K562 (cell line): ENCODE results near the gene ATG7. TPM values are rescaled to one million over a fixed set of nuclear protein-coding genes. Genes with fewer than 3 reads are reported as not detected.

ENCODE experiments used
- ATAC-seq: fragments of 200-7000 bp; cut with Tn5 transposase; 3 replicates; pipeline ENCODE4 v1.9.1; 2020; ENCODE audit warnings: moderate library complexity
- BruUV-seq: library from RNA; stranded (reverse); fragments of 400-500 nt; replicated peaks from 2 replicates; lab custom pipeline; 2021; lab: Mats Ljungman, UMichigan
- CTCF ChIA-PET: fragments of 300-600 bp; formaldehyde crosslinking; extraction: SDS; loops from one replicate; lab custom pipeline; 2021; ENCODE audit warnings: low intra/inter-chr PET ratio; lab: Yijun Ruan, JAX
- POLR2A ChIA-PET: fragments of 300-600, 350-650 bp; sonication (Branson Sonifier 250); formaldehyde crosslinking; extraction: SDS; loops from one replicate; lab custom pipeline; 2021; ENCODE audit warnings: antibody characterized with exemption, inconsistent platforms; lab: Yijun Ruan, JAX
- DNase-seq, 4 experiments: peaks; one replicate each; pipeline versions ENCODE4 v3.0.0 to v3.0.0-alpha.2; 2011 to 2018; ENCODE audit warnings: low spot score in 3 of 4, mixed read lengths in 3 of 4; ENCODE audit errors: extremely low read depth in 1 of 4
- FAIRE-seq: peaks from 2 replicates; lab custom pipeline; 2011; peaks lifted over from hg19 to GRCh38; lab: Jason Lieb, UNC
- H2AFZ ChIP-seq: 2 replicates; pipeline ENCODE4 v1.6.0; 2011; ENCODE audit warnings: low read depth, low read length, control low read depth, inconsistent platforms
- H3K27ac ChIP-seq: fragments of 200-600 bp; 3 replicates; pipeline ENCODE4 v1.8.0; 2011; ENCODE audit warnings: low read depth, mild to moderate bottlenecking, control low read depth, inconsistent platforms, low read length, moderate library complexity, mixed read lengths; ENCODE audit errors: extremely low read depth
- H3K27me3 ChIP-seq, 2 experiments: fragments of 300-600 bp in 1 of 2; 2 replicates in 1 of 2; 3 replicates in 1 of 2; pipeline versions ENCODE4 v1.6.0 to v1.8.0; 2011; ENCODE audit warnings: inconsistent platforms in 2 of 2, low read length in 2 of 2, mild to moderate bottlenecking in 1 of 2, mixed read lengths in 1 of 2, moderate library complexity in 1 of 2; ENCODE audit not compliant: control insufficient read depth in 2 of 2, insufficient read depth in 2 of 2
- H3K36me3 ChIP-seq: fragments of 300-600 bp; 3 replicates; pipeline ENCODE4 v1.8.0; 2011; ENCODE audit warnings: mild to moderate bottlenecking, low read length, inconsistent platforms; ENCODE audit not compliant: control insufficient read depth, insufficient read depth
- H3K4me1 ChIP-seq, 2 experiments: fragments of 200-600 bp in 1 of 2; replicated peaks in 1 of 2; 2 replicates in 1 of 2; 3 replicates in 1 of 2; pipeline versions ENCODE4 v1.5.1 to v1.8.0; 2011; ENCODE audit warnings: inconsistent platforms in 2 of 2, low read length in 2 of 2, mild to moderate bottlenecking in 1 of 2, mixed read lengths in 1 of 2, moderate library complexity in 1 of 2; ENCODE audit not compliant: control insufficient read depth in 2 of 2, insufficient read depth in 2 of 2
- H3K4me2 ChIP-seq: 2 replicates; pipeline ENCODE4 v1.6.1; 2011; ENCODE audit warnings: low read length, control low read depth, inconsistent platforms, mixed read lengths; ENCODE audit not compliant: insufficient read depth
- H3K4me3 ChIP-seq: fragments of 200-600 bp; sonication (generic), shearing (Covaris generic); 2 replicates; pipeline ENCODE4 v1.5.1; 2016; ENCODE audit warnings: control low read depth, inconsistent platforms
- H3K79me2 ChIP-seq: fragments of 200-600 bp; 3 replicates; pipeline ENCODE4 v1.8.0; 2011; ENCODE audit warnings: low read length, inconsistent platforms; ENCODE audit not compliant: control insufficient read depth, insufficient read depth
- H3K9ac ChIP-seq, 2 experiments: 2 replicates each; pipeline versions ENCODE4 v1.6.0 to v1.6.1; 2011; ENCODE audit warnings: low read depth in 2 of 2, low read length in 2 of 2, control low read depth in 1 of 2, inconsistent platforms in 1 of 2, mild to moderate bottlenecking in 1 of 2, mixed read lengths in 1 of 2; ENCODE audit not compliant: insufficient read depth in 1 of 2
- H3K9me1 ChIP-seq: one replicate; pipeline ENCODE4 v1.6.0; 2011; ENCODE audit warnings: inconsistent platforms, mild to moderate bottlenecking, low read length, moderate library complexity; ENCODE audit not compliant: control insufficient read depth, insufficient read depth
- H3K9me3 ChIP-seq: replicated peaks from 2 replicates; pipeline ENCODE4 v1.5.1; 2011; ENCODE audit warnings: low read depth, low read length, inconsistent platforms; ENCODE audit not compliant: control insufficient read depth, insufficient read depth
- H4K20me1 ChIP-seq: replicated peaks from 2 replicates; pipeline ENCODE4 v1.6.1; 2011; ENCODE audit warnings: low read length, inconsistent platforms, mixed read lengths; ENCODE audit not compliant: control insufficient read depth, insufficient read depth
- DPF2 ChIP-seq: fragments of 450-650 bp; IDR thresholded peaks from 2 replicates; pipeline ENCODE4 v1.6.1; 2016
- HOXB6 ChIP-seq: fragments of 250-450 bp; sonication (Bioruptor Pico); IDR thresholded peaks from 2 replicates; pipeline ENCODE4 v1.5.1; 2022; ENCODE audit warnings: mild to moderate bottlenecking, borderline replicate concordance
- HSF4 ChIP-seq: fragments of 250-450 bp; sonication (Bioruptor Pico); IDR thresholded peaks from 2 replicates; pipeline ENCODE4 v2.1.2; 2022; ENCODE audit warnings: mild to moderate bottlenecking, moderate library complexity, borderline replicate concordance
- MCM7 ChIP-seq, 2 experiments: fragments of 450-650 bp; IDR thresholded peaks; 2 replicates each; pipeline ENCODE4 v1.6.1; 2016 to 2018
- MEF2A ChIP-seq: IDR thresholded peaks from 2 replicates; pipeline ENCODE4 v1.6.1; 2011; ENCODE audit warnings: low read depth, mild to moderate bottlenecking, low read length, moderate library complexity; ENCODE audit not compliant: control insufficient read depth
- RFX7 ChIP-seq: fragments of 250-450 bp; sonication (Bioruptor Pico); IDR thresholded peaks from 2 replicates; pipeline ENCODE4 v1.5.1; 2021; ENCODE audit warnings: mild to moderate bottlenecking
- SMAD2 ChIP-seq: fragments of 150-350 bp; IDR thresholded peaks from 2 replicates; pipeline ENCODE4 v1.6.1; 2014; ENCODE audit warnings: low read depth, mild to moderate bottlenecking, low read length
- SNIP1 ChIP-seq: fragments of 450-650 bp; IDR thresholded peaks from 2 replicates; pipeline ENCODE4 v1.7.1; 2017; ENCODE audit warnings: low read depth, mild to moderate bottlenecking
- TARDBP ChIP-seq: fragments of 450-650 bp; IDR thresholded peaks from 2 replicates; pipeline ENCODE4 v1.6.1; 2016
- TFAM ChIP-seq: fragments of 250-450 bp; sonication (Bioruptor Pico); conservative IDR thresholded peaks from 2 replicates; pipeline ENCODE4 v1.5.0; 2021; ENCODE audit warnings: mild to moderate bottlenecking, moderate library complexity
- ZNF124 ChIP-seq: sonication (generic); formaldehyde crosslinking; IDR thresholded peaks from 2 replicates; pipeline ENCODE4 v1.8.1; 2022; ENCODE audit warnings: missing genetic modification reagents
- ZNF41 ChIP-seq: fragments of 250-450 bp; sonication (Bioruptor Pico); conservative IDR thresholded peaks from 2 replicates; pipeline ENCODE4 v1.4.0; 2020; ENCODE audit warnings: mild to moderate bottlenecking
- WGBS: fragments of 100-300 bp; shearing (Covaris generic); methylation state at CpG from one replicate; pipeline ENCODE4 v1.1.6; 2016; ENCODE audit warnings: low coverage, mixed read lengths; ENCODE audit not compliant: insufficient coverage; ENCODE audit errors: missing lambda C conversion rate; 5-methylcytosine and 5-hydroxymethylcytosine counted together
- in situ Hi-C: fragments of 300-500 bp; cut with MboI; formaldehyde crosslinking; loops from 4 replicates; pipeline ENCODE4 v1.15.0; 2018; ENCODE audit warnings: inconsistent platforms, mixed read lengths
- intact Hi-C: fragments of 100-400 bp; cut with micrococcal nuclease; formaldehyde crosslinking; loops from 2 replicates; pipeline ENCODE4 v1.14.2; 2022
- polyA plus RNA-seq, 8 experiments: library from polyadenylated mRNA; depleted of rRNA in 4 of 8; stranded (reverse) in 5 of 8; unstranded in 3 of 8; fragments of >200 nt; fragmentation: Nextera tagmentation in 2 of 8; fragmentation: Illumina TruSeq in 1 of 8; extraction: Ambion mirVana in 2 of 8; extraction: Trizol in 1 of 8; gene quantifications; 2 replicates each; pipeline versions ENCODE4 v1.2.1 to v1.2.3, GENCODE V29; 2011 to 2014; ENCODE audit warnings: inconsistent platforms in 1 of 8, missing spikeins in 1 of 8
- total RNA-seq, 7 experiments: library from RNA; depleted of rRNA in 6 of 7; stranded (reverse); fragments of >200 nt in 6 of 7; fragmentation: Illumina TruSeq in 2 of 7; extraction: Trizol in 2 of 7; gene quantifications; 2 replicates each; pipeline versions ENCODE4 v1.2.1 to v1.2.3, GENCODE V29; 2011 to 2021; ENCODE audit warnings: low replicate concordance in 1 of 7
- TF ChIP-seq, protein P1 (sequence below): fragments of 450-650 bp; IDR thresholded peaks from 2 replicates; pipeline ENCODE4 v1.6.1; 2016; ENCODE audit warnings: borderline replicate concordance
- TF ChIP-seq, protein P2 (sequence below), 2 experiments: IDR thresholded peaks; 2 replicates each; pipeline ENCODE4 v1.6.1; 2011; ENCODE audit warnings: borderline replicate concordance in 1 of 2, control low read depth in 1 of 2, low read depth in 1 of 2, low read length in 1 of 2, mild to moderate bottlenecking in 1 of 2, mixed read lengths in 1 of 2, moderate library complexity in 1 of 2; ENCODE audit not compliant: insufficient read depth in 1 of 2, insufficient read length in 1 of 2, poor library complexity in 1 of 2, severe bottlenecking in 1 of 2; ENCODE audit errors: extremely low read depth in 1 of 2
- TF ChIP-seq, protein P3 (sequence below), 2 experiments: fragments of 450-650 bp in 1 of 2; sonication (generic) in 1 of 2; formaldehyde crosslinking; conservative IDR thresholded peaks; 2 replicates each; pipeline versions ENCODE4 v1.4.0 to v1.8.1; 2020 to 2022; ENCODE audit warnings: mild to moderate bottlenecking in 1 of 2, missing genetic modification reagents in 1 of 2
- TF ChIP-seq, protein P4 (sequence below): sonication (generic); formaldehyde crosslinking; IDR thresholded peaks from 2 replicates; pipeline ENCODE4 v1.8.0; 2022; ENCODE audit warnings: mild to moderate bottlenecking, missing genetic modification reagents

Gene ATG7
- total and polyA plus RNA-seq, 9 of the 15 experiments (the other 6 are each of a cell fraction or from before 2014, with no cell fraction given) = 18.3 to 45.3 (median 33.6) TPM

DNA sequence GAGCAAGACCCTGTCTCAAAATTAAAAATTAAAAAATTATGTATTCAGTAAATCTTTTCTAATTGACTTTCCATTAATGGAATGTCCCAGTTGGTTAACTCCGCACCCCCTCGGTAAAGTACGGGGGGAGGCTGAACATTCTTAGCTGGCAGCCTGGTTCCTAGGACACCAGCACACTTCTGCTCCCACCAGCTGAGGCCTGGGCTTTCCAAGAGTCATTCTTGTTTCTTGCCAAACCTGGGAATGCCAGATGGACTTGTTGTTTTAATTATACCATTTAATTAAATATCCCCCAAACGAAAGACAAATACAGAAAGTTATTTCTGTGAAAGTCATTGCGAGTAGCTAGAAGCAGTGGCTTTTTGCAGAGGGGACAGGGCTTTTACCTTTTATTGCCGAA lies 192.2 kb downstream of the ATG7 start:
- POLR2A ChIA-PET = interaction anchor here (1.3 kb wide), 1 partner anchor 14 kb away, joined by 3 read pairs; no protein-coding TSS in a partner anchor
- no peak overlapping the region for H3K9ac ChIP-seq
- no peak overlapping the region for H2AFZ ChIP-seq
- no peak for FAIRE-seq
- H3K4me1 ChIP-seq = no peaks in the 10 kb centered on the region
- WGBS = 78% methylated on average over 6 of the region's 6 CpGs
- no peaks in the 10 kb centered on the region for H3K36me3 ChIP-seq
- H3K4me3 ChIP-seq = no peak overlapping the region
- no TSS peak for BruUV-seq
- H3K9me1 ChIP-seq = no peaks in the 10 kb centered on the region
- H4K20me1 ChIP-seq = no peaks in the 10 kb centered on the region
- TF ChIP-seq MEF2A = no peak
- TF ChIP-seq, protein P1, sequence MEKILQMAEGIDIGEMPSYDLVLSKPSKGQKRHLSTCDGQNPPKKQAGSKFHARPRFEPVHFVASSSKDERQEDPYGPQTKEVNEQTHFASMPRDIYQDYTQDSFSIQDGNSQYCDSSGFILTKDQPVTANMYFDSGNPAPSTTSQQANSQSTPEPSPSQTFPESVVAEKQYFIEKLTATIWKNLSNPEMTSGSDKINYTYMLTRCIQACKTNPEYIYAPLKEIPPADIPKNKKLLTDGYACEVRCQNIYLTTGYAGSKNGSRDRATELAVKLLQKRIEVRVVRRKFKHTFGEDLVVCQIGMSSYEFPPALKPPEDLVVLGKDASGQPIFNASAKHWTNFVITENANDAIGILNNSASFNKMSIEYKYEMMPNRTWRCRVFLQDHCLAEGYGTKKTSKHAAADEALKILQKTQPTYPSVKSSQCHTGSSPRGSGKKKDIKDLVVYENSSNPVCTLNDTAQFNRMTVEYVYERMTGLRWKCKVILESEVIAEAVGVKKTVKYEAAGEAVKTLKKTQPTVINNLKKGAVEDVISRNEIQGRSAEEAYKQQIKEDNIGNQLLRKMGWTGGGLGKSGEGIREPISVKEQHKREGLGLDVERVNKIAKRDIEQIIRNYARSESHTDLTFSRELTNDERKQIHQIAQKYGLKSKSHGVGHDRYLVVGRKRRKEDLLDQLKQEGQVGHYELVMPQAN = no peak
- no peak for TF ChIP-seq HSF4 (CRISPR knock-in tag)
- TF ChIP-seq ZNF124 (CRISPR knock-in tag) = no peak
- TF ChIP-seq, protein P2, sequence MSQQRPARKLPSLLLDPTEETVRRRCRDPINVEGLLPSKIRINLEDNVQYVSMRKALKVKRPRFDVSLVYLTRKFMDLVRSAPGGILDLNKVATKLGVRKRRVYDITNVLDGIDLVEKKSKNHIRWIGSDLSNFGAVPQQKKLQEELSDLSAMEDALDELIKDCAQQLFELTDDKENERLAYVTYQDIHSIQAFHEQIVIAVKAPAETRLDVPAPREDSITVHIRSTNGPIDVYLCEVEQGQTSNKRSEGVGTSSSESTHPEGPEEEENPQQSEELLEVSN (IDR thresholded peaks at IDR 0.05; ENCODE audit: borderline replicate concordance in 1 of 2, extremely low read depth in 1 of 2, insufficient read depth in 1 of 2, insufficient read length in 1 of 2, low read depth in 1 of 2, low read length in 1 of 2, poor library complexity in 1 of 2, severe bottlenecking in 1 of 2) = no peak
- TF ChIP-seq HOXB6 (CRISPR knock-in tag) = no peak
- TF ChIP-seq SNIP1 = no peak
- TF ChIP-seq, protein P3, sequence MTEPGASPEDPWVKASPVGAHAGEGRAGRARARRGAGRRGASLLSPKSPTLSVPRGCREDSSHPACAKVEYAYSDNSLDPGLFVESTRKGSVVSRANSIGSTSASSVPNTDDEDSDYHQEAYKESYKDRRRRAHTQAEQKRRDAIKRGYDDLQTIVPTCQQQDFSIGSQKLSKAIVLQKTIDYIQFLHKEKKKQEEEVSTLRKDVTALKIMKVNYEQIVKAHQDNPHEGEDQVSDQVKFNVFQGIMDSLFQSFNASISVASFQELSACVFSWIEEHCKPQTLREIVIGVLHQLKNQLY (CRISPR knock-in tag; conservative IDR thresholded peaks at IDR 0.05) = no peak
- TF ChIP-seq TFAM (CRISPR knock-in tag) = no peak
- no peak for TF ChIP-seq MCM7 (IDR thresholded peaks at IDR 0.05)
- no peak for TF ChIP-seq TARDBP
- TF ChIP-seq, protein P4, sequence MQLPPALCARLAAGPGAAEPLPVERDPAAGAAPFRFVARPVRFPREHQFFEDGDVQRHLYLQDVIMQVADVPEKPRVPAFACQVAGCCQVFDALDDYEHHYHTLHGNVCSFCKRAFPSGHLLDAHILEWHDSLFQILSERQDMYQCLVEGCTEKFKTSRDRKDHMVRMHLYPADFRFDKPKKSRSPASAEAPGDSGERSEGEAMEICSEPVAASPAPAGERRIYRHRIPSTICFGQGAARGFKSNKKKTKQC = no peak
- TF ChIP-seq ZNF41 (CRISPR knock-in tag) = no peak
- TF ChIP-seq RFX7 (CRISPR knock-in tag) = no peak
- TF ChIP-seq SMAD2 = no peak
- TF ChIP-seq DPF2 = no peak
- TF ChIP-seq, all 486 proteins: peak for 0
- Histone ChIP-seq H3K27ac (no peak overlapping the region), H3K9me3 (no peaks in the 10 kb centered on the region), H3K79me2 (no peaks in the 10 kb centered on the region), H3K27me3 (no peaks in the 10 kb centered on the region), H3K4me2 (no peak overlapping the region)
- no peak for DNase-seq
- no peak for ATAC-seq
- CTCF ChIA-PET = no interaction called here
- intact Hi-C loops = no loop called here
- in situ Hi-C loops = no loop called here
